SK-N-SH treated with all-trans-retinoic acid at 6 μM for 48 hours (cell line): ENCODE measurements around the gene GSAP.

Experiments used
- ATAC-seq: fragments of 200-7000 bp; cut with Tn5 transposase; 3 replicates; pipeline ENCODE4 v1.9.1; 2020; ENCODE audit warnings: mild to moderate bottlenecking, moderate library complexity
- ARNTL ChIP-seq: fragments of 450-650 bp; formaldehyde crosslinking; IDR thresholded peaks from 2 replicates; pipeline ENCODE4 v1.5.0; 2020; ENCODE audit warnings: low read depth, mild to moderate bottlenecking, moderate library complexity, borderline replicate concordance
- BACH2 ChIP-seq: fragments of 250-450 bp; sonication (Bioruptor Pico); IDR thresholded peaks from 2 replicates; pipeline ENCODE4 v1.9.0; 2021; ENCODE audit warnings: mild to moderate bottlenecking, borderline replicate concordance
- CSDC2 ChIP-seq: fragments of 250-450 bp; sonication (Bioruptor Pico); IDR thresholded peaks from 2 replicates; pipeline ENCODE4 v1.5.0; 2020; ENCODE audit warnings: mild to moderate bottlenecking, moderate library complexity
- ESRRG ChIP-seq: fragments of 250-450 bp; sonication (Bioruptor Pico); IDR thresholded peaks from 2 replicates; pipeline ENCODE4 v1.6.1; 2021; ENCODE audit warnings: mild to moderate bottlenecking
- GLIS3 ChIP-seq: fragments of 250-450 bp; sonication (Bioruptor Pico); IDR thresholded peaks from 2 replicates; pipeline ENCODE4 v1.5.0; 2020; ENCODE audit warnings: mild to moderate bottlenecking, moderate library complexity
- ISL1 ChIP-seq: fragments of 250-450 bp; sonication (Bioruptor Pico); IDR thresholded peaks from 2 replicates; pipeline ENCODE4 v2.1.2; 2022; ENCODE audit warnings: mild to moderate bottlenecking, moderate library complexity
- OSR1 ChIP-seq: fragments of 250-450 bp; sonication (Bioruptor Pico); IDR thresholded peaks from 2 replicates; pipeline ENCODE4 v1.8.0; 2022; ENCODE audit warnings: moderate library complexity, mild to moderate bottlenecking, inconsistent platforms
- PPARA ChIP-seq: fragments of 250-450 bp; sonication (Bioruptor Pico); IDR thresholded peaks from 2 replicates; pipeline ENCODE4 v1.5.0; 2020; ENCODE audit warnings: mild to moderate bottlenecking, borderline replicate concordance
- RARB ChIP-seq: fragments of 250-450 bp; sonication (Bioruptor Pico); IDR thresholded peaks from 2 replicates; pipeline ENCODE4 v1.8.0; 2021; ENCODE audit warnings: mild to moderate bottlenecking, moderate library complexity
- SNAI2 ChIP-seq: fragments of 250-450 bp; sonication (Bioruptor Pico); IDR thresholded peaks from 2 replicates; pipeline ENCODE4 v1.5.0; 2020; ENCODE audit warnings: mild to moderate bottlenecking, moderate library complexity
- TCF4 ChIP-seq: fragments of 250-450 bp; sonication (Bioruptor Pico); IDR thresholded peaks from 2 replicates; pipeline ENCODE4 v1.8.0; 2021; ENCODE audit warnings: mild to moderate bottlenecking, moderate library complexity, borderline replicate concordance
- TOX ChIP-seq: fragments of 250-450 bp; sonication (Bioruptor Pico); IDR thresholded peaks from 2 replicates; pipeline ENCODE4 v1.8.0; 2021; ENCODE audit warnings: mild to moderate bottlenecking, moderate library complexity, borderline replicate concordance
- ZC3H10 ChIP-seq: fragments of 250-450 bp; sonication (Bioruptor Pico); IDR thresholded peaks from 2 replicates; pipeline ENCODE4 v1.5.1; 2021; ENCODE audit warnings: mild to moderate bottlenecking, moderate library complexity
- ZFP3 ChIP-seq: fragments of 250-450 bp; sonication (Bioruptor Pico); IDR thresholded peaks from 2 replicates; pipeline ENCODE4 v1.5.0; 2020; ENCODE audit warnings: mild to moderate bottlenecking, moderate library complexity
- ZNF565 ChIP-seq: fragments of 450-650 bp; formaldehyde crosslinking; conservative IDR thresholded peaks from 2 replicates; pipeline ENCODE4 v1.5.0; 2020; ENCODE audit warnings: low read depth, mild to moderate bottlenecking, moderate library complexity
- ZNF70 ChIP-seq: fragments of 450-650 bp; formaldehyde crosslinking; IDR thresholded peaks from 2 replicates; pipeline ENCODE4 v1.5.0; 2020; ENCODE audit warnings: mild to moderate bottlenecking, moderate library complexity
- ZNF8 ChIP-seq: fragments of 450-650 bp; formaldehyde crosslinking; IDR thresholded peaks from 2 replicates; pipeline ENCODE4 v1.5.0; 2020; ENCODE audit warnings: mild to moderate bottlenecking, moderate library complexity
- TF ChIP-seq, protein P1 (sequence below): fragments of 250-450 bp; sonication (Bioruptor Pico); IDR thresholded peaks from 2 replicates; pipeline ENCODE4 v1.5.0; 2020; ENCODE audit warnings: mild to moderate bottlenecking, moderate library complexity
- TF ChIP-seq, protein P2 (sequence below): fragments of 250-450 bp; sonication (Bioruptor Pico); IDR thresholded peaks from 2 replicates; pipeline ENCODE4 v1.5.1; 2020; ENCODE audit warnings: low read depth, mild to moderate bottlenecking, moderate library complexity
- TF ChIP-seq, protein P3 (sequence below): fragments of 250-450 bp; sonication (Bioruptor Pico); IDR thresholded peaks from 2 replicates; pipeline ENCODE4 v1.5.1; 2021; ENCODE audit warnings: mild to moderate bottlenecking, moderate library complexity

GSAP gene

DNA sequence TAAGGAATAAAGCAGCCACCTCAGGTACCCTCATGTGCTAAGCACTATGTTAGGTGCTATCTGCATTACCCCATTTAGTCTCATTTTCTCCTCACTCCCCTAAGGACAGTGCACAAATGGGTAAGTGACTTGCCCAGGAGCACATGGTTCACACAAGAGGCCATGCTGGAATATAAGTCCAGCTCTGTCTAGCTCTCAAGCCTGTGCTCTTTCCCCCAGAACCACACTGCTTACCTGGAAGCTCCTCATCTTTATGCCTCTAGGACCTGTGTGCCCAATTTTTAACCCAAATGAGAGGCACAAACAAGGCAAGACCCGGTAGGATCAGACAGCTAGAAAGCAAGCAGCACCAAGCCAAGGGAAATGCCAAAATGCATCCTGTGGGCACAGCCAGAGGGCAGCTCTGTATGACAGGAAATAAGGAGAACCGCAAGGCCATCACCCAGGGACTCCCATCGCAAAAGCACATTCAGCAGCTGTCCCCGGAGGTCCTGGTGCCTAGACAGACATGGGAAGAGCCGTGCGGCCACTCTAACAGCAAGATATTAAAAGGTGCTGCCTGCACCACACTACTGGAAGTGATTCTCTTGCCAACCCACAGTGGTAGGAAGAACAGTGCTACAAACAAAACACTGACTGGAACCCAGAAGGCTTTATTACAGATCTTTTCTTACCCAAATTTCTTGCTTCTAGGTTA, 88.1 kb downstream of the GSAP start:
- peak; percentile 8; the same call in 2 of the 3 replicates for ATAC-seq

DNA sequence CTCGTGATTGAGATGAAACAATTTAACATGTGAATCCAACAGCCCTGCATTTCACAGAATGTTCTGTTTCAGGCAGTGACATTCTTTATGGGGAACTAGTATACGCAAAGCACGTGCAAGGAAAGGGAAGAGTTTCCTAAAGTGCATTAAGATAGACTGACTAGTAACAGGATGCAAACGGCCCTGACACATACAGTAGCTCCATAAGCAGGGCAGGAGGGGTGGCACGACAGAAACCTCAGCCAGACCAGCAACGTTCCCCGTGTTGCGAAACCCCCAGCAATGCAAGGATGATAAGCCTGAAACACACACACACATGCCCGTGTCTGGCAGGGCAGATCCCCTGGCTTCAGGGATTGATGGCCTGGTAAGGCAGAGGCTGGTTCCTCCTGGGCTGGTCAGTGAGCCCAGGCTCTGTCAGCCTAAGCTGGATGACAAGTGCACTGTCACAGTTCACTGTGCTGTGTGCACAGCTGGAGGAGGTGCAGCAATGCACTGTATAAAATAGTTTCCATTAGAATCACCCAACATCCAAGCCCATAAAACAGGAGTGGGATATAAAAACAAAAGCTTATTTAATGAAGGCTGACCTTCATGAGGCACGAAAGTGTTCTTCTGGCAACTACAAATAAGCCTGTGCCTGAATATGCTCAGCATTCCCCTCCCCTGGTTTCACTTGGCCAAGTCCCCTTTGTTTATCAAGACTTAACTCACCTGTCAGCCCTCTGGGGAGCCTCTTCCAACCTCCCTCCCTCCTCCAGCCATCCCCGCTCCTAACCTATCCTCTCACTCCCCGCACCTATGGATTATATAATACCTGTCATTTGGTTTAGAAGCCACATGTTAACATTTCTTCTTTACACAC, 88.8 kb downstream of the GSAP start:
- TF ChIP-seq, protein P1, sequence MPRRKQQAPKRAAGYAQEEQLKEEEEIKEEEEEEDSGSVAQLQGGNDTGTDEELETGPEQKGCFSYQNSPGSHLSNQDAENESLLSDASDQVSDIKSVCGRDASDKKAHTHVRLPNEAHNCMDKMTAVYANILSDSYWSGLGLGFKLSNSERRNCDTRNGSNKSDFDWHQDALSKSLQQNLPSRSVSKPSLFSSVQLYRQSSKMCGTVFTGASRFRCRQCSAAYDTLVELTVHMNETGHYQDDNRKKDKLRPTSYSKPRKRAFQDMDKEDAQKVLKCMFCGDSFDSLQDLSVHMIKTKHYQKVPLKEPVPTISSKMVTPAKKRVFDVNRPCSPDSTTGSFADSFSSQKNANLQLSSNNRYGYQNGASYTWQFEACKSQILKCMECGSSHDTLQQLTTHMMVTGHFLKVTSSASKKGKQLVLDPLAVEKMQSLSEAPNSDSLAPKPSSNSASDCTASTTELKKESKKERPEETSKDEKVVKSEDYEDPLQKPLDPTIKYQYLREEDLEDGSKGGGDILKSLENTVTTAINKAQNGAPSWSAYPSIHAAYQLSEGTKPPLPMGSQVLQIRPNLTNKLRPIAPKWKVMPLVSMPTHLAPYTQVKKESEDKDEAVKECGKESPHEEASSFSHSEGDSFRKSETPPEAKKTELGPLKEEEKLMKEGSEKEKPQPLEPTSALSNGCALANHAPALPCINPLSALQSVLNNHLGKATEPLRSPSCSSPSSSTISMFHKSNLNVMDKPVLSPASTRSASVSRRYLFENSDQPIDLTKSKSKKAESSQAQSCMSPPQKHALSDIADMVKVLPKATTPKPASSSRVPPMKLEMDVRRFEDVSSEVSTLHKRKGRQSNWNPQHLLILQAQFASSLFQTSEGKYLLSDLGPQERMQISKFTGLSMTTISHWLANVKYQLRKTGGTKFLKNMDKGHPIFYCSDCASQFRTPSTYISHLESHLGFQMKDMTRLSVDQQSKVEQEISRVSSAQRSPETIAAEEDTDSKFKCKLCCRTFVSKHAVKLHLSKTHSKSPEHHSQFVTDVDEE (CRISPR knock-in tag): 0 out of 2 replicates have a peak, but pooled peaks have one; percentile 30
- TF ChIP-seq ZNF8 (CRISPR knock-in tag): no peak
- ATAC-seq: peak; percentile 8; the same call in 1 of the 3 replicates

More for the DNA sequence above, 88.1 kb downstream of the GSAP start:
- TF ChIP-seq ZNF565 (CRISPR knock-in tag) (no peak), ZFP3 (CRISPR knock-in tag) (no peak), BACH2 (CRISPR knock-in tag) (no peak), ZNF70 (CRISPR knock-in tag) (no peak), TOX (CRISPR knock-in tag) (no peak), SNAI2 (CRISPR knock-in tag) (no peak), ESRRG (no peak), OSR1 (CRISPR knock-in tag) (no peak), CSDC2 (CRISPR knock-in tag) (no peak)

DNA sequence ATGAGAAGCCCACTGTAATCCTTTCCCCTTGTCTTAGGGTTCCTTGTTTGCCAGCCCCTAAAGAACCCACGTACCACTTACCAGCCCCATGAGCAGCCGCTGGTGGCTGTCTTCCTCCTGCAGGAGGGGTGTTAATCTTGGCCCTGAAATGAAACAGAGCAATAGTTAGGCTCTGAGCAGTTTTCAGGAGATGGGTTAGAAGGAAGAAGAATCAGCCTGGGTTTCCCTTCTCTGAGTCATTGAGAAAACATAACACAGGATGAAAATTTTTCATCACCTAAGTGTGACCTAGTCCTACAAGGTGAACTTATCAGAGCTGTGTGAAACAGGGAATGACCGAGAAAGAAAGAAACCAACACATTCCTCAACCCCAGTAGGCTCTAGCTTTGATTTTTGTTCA, 90.0 kb downstream of the GSAP start:
- ATAC-seq: no peak
- TF ChIP-seq, protein P2, sequence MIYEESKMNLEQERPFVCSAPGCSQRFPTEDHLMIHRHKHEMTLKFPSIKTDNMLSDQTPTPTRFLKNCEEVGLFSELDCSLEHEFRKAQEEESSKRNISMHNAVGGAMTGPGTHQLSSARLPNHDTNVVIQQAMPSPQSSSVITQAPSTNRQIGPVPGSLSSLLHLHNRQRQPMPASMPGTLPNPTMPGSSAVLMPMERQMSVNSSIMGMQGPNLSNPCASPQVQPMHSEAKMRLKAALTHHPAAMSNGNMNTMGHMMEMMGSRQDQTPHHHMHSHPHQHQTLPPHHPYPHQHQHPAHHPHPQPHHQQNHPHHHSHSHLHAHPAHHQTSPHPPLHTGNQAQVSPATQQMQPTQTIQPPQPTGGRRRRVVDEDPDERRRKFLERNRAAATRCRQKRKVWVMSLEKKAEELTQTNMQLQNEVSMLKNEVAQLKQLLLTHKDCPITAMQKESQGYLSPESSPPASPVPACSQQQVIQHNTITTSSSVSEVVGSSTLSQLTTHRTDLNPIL (CRISPR knock-in tag): no peak

DNA sequence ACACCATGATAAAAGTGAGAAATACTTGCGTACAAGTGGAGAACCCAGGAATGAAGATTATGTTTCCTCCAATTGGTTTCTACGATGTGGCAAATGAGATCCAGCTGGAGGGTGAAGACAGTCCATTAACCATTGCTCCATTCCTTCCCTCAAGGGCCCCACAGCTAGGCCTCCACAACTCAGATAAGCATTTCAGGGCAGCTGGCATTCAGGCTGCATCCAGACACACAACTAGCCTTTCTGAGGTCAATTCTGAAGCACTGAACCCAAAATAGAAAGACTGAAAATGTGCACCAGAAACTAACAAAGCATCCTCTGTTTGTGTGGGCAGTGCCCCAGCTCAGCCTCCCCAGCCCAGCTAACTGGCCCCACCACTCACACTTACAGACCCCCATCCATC, 94.8 kb downstream of the GSAP start:
- peak; percentile 43; the same call in 1 of the 3 replicates for ATAC-seq
- TF ChIP-seq ZNF565 (CRISPR knock-in tag): no peak
- no peak for TF ChIP-seq TCF4
- TF ChIP-seq PPARA (CRISPR knock-in tag): no peak
- no peak for TF ChIP-seq ISL1 (CRISPR knock-in tag)
- no peak for TF ChIP-seq TOX (CRISPR knock-in tag)
- TF ChIP-seq, protein P3, sequence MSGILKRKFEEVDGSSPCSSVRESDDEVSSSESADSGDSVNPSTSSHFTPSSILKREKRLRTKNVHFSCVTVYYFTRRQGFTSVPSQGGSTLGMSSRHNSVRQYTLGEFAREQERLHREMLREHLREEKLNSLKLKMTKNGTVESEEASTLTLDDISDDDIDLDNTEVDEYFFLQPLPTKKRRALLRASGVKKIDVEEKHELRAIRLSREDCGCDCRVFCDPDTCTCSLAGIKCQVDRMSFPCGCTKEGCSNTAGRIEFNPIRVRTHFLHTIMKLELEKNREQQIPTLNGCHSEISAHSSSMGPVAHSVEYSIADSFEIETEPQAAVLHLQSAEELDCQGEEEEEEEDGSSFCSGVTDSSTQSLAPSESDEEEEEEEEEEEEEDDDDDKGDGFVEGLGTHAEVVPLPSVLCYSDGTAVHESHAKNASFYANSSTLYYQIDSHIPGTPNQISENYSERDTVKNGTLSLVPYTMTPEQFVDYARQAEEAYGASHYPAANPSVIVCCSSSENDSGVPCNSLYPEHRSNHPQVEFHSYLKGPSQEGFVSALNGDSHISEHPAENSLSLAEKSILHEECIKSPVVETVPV (CRISPR knock-in tag): no peak
- TF ChIP-seq ZC3H10 (CRISPR knock-in tag): no peak
- TF ChIP-seq ZFP3 (CRISPR knock-in tag): no peak
- no peak for TF ChIP-seq RARB
- no peak for TF ChIP-seq GLIS3 (CRISPR knock-in tag)
- TF ChIP-seq ARNTL (CRISPR knock-in tag): no peak
- TF ChIP-seq, protein P1 (CRISPR knock-in tag): no peak
- TF ChIP-seq ZNF8 (CRISPR knock-in tag): no peak
- TF ChIP-seq SNAI2 (CRISPR knock-in tag): no peak
- no peak for TF ChIP-seq OSR1 (CRISPR knock-in tag)
- TF ChIP-seq CSDC2 (CRISPR knock-in tag): no peak
- TF ChIP-seq ZNF70 (CRISPR knock-in tag): no peak
